IMR-90 (cell line): Measurements from ENCODE around the gene RSPH9. TPM values are rescaled to one million over a fixed set of nuclear protein-coding genes. Genes with fewer than 3 reads are reported as not detected.

Source experiments
- ATAC-seq: fragments of 200-7000 bp; cut with Tn5 transposase; 2 replicates; pipeline ENCODE4 v1.9.1; 2020; ENCODE audit warnings: low read depth, mild to moderate bottlenecking, moderate library complexity
- BruUV-seq: library from RNA; stranded (reverse); fragments of 400-500 nt; replicated peaks from 2 replicates; lab custom pipeline; 2021; lab: Mats Ljungman, UMichigan
- CTCF ChIA-PET: fragments of 300-600 bp; formaldehyde crosslinking; extraction: SDS; loops from one replicate; lab custom pipeline; 2021; ENCODE audit warnings: antibody characterized with exemption; lab: Yijun Ruan, JAX
- POLR2A ChIA-PET: fragments of 300-600 bp; sonication (Branson Sonifier 250); formaldehyde crosslinking; loops from one replicate; lab custom pipeline; 2022; ENCODE audit warnings: antibody characterized with exemption; ENCODE audit not compliant: unreplicated experiment; lab: Charles Lee
- DNase-seq: peaks from one replicate; pipeline ENCODE4 v3.0.0; 2013
- H2AFZ ChIP-seq: replicated peaks from 2 replicates; pipeline ENCODE3; 2013; ENCODE audit warnings: low read length, mild to moderate bottlenecking; ENCODE audit not compliant: poor library complexity
- H2AK5ac ChIP-seq: 2 replicates; pipeline ENCODE4 v1.6.1; 2013; ENCODE audit warnings: low read depth, low read length, inconsistent platforms
- H2AK9ac ChIP-seq: replicated peaks from 2 replicates; pipeline ENCODE3; 2013; ENCODE audit warnings: mild to moderate bottlenecking, low read depth, low read length, moderate library complexity; ENCODE audit not compliant: poor library complexity
- H2BK120ac ChIP-seq: 2 replicates; pipeline ENCODE4 v1.6.1; 2013; ENCODE audit warnings: low read depth, low read length, inconsistent platforms
- H2BK15ac ChIP-seq: 3 replicates; pipeline ENCODE4 v1.6.1; 2013; ENCODE audit warnings: low read depth, low read length, inconsistent platforms
- H2BK20ac ChIP-seq: 2 replicates; pipeline ENCODE4 v1.6.1; 2013; ENCODE audit warnings: low read depth, mild to moderate bottlenecking, inconsistent platforms, low read length, moderate library complexity
- H2BK5ac ChIP-seq: 2 replicates; pipeline ENCODE4 v1.6.1; 2013; ENCODE audit warnings: mild to moderate bottlenecking, low read depth, low read length, inconsistent platforms; ENCODE audit not compliant: poor library complexity, severe bottlenecking
- H3K14ac ChIP-seq: replicated peaks from 2 replicates; pipeline ENCODE4 v1.6.1; 2013; ENCODE audit warnings: low read depth, low read length, inconsistent platforms
- H3K18ac ChIP-seq: 2 replicates; pipeline ENCODE4 v1.6.1; 2013; ENCODE audit warnings: low read depth, low read length, control low read depth
- H3K23ac ChIP-seq: 2 replicates; pipeline ENCODE4 v1.6.1; 2013; ENCODE audit warnings: low read depth, low read length, inconsistent platforms
- H3K27ac ChIP-seq: 2 replicates; pipeline ENCODE4 v1.5.1; 2013; ENCODE audit warnings: mild to moderate bottlenecking, control low read depth, low read length; ENCODE audit not compliant: insufficient read depth
- H3K27me3 ChIP-seq: 2 replicates; pipeline ENCODE4 v1.6.1; 2013; ENCODE audit warnings: low read length; ENCODE audit not compliant: control insufficient read depth, insufficient read depth
- H3K36me3 ChIP-seq: 2 replicates; pipeline ENCODE4 v1.6.1; 2013; ENCODE audit warnings: low read length, mixed read lengths; ENCODE audit not compliant: control insufficient read depth, insufficient read depth
- H3K4ac ChIP-seq: 2 replicates; pipeline ENCODE4 v1.6.1; 2013; ENCODE audit warnings: low read depth, low read length, inconsistent platforms
- H3K4me1 ChIP-seq: 2 replicates; pipeline ENCODE4 v1.6.1; 2013; ENCODE audit warnings: low read length, mixed read lengths; ENCODE audit not compliant: control insufficient read depth, insufficient read depth
- H3K4me2 ChIP-seq: 2 replicates; pipeline ENCODE4 v1.6.1; 2013; ENCODE audit warnings: low read depth, mild to moderate bottlenecking, control low read depth, low read length, moderate library complexity
- H3K4me3 ChIP-seq: 2 replicates; pipeline ENCODE4 v1.5.1; 2013; ENCODE audit warnings: low read depth, mild to moderate bottlenecking, control low read depth, low read length, moderate library complexity; ENCODE audit not compliant: insufficient read depth
- H3K56ac ChIP-seq: 2 replicates; pipeline ENCODE4 v1.6.1; 2013; ENCODE audit warnings: low read length, inconsistent platforms; ENCODE audit not compliant: insufficient read depth; ENCODE audit errors: extremely low read depth
- H3K79me1 ChIP-seq, 2 experiments: 2 replicates each; pipeline ENCODE4 v1.6.1; 2013; ENCODE audit warnings: low read length in 2 of 2, inconsistent platforms in 1 of 2, low read depth in 1 of 2
- H3K9ac ChIP-seq: 2 replicates; pipeline ENCODE4 v1.6.1; 2013; ENCODE audit warnings: low read depth, low read length, control low read depth
- H3K9me1 ChIP-seq: 2 replicates; pipeline ENCODE4 v1.6.1; 2013; ENCODE audit warnings: low read length, inconsistent platforms; ENCODE audit not compliant: insufficient read depth
- H3K9me3 ChIP-seq: 2 replicates; pipeline ENCODE4 v1.6.1; 2013; ENCODE audit warnings: low read length; ENCODE audit not compliant: control insufficient read depth, insufficient read depth
- H4K20me1 ChIP-seq: 2 replicates; pipeline ENCODE4 v1.6.1; 2013; ENCODE audit warnings: low read length, inconsistent platforms; ENCODE audit not compliant: insufficient read depth
- H4K5ac ChIP-seq: 2 replicates; pipeline ENCODE4 v1.6.1; 2013; ENCODE audit warnings: mild to moderate bottlenecking, low read depth, low read length, control low read depth
- H4K8ac ChIP-seq, 2 experiments: 2 replicates each; pipeline ENCODE4 v1.6.1; 2013; ENCODE audit warnings: low read depth in 2 of 2, low read length in 2 of 2, control low read depth in 1 of 2, inconsistent platforms in 1 of 2
- H4K91ac ChIP-seq: 2 replicates; pipeline ENCODE4 v1.6.1; 2013; ENCODE audit warnings: low read depth, low read length, inconsistent platforms; ENCODE audit not compliant: insufficient read depth
- BHLHE40 ChIP-seq: fragments of 150-350 bp; IDR thresholded peaks from 2 replicates; pipeline ENCODE4 v1.6.1; 2016; ENCODE audit warnings: mild to moderate bottlenecking, low read depth, low read length
- FOS ChIP-seq: fragments of 150-350 bp; IDR thresholded peaks from 2 replicates; pipeline ENCODE4 v1.6.1; 2016; ENCODE audit warnings: low read depth, low read length
- WGBS, 2 experiments: methylation state at CpG; one replicate each; pipeline versions ENCODE4 v1.1.5 to v1.1.7; 2013; ENCODE audit warnings: missing lambda C conversion rate in 2 of 2; ENCODE audit not compliant: insufficient read length in 1 of 2; ENCODE audit errors: extremely low coverage in 2 of 2; 5-methylcytosine and 5-hydroxymethylcytosine counted together
- dilution Hi-C: fragments of 300-500 bp; cut with HindIII; formaldehyde crosslinking; loops from one replicate; pipeline ENCODE4 v1.14.3; 2018; ENCODE audit warnings: low sequenced_read_pairs; ENCODE audit not compliant: unreplicated experiment
- in situ Hi-C: fragments of 300-500 bp; cut with MboI; formaldehyde crosslinking; loops from 3 replicates; pipeline ENCODE4 v1.14.3; 2019; ENCODE audit warnings: low sequenced_read_pairs, inconsistent platforms, mixed read lengths
- intact Hi-C: fragments of 100-400 bp; cut with micrococcal nuclease; formaldehyde crosslinking; loops from 2 replicates; pipeline ENCODE4 v1.10.0; 2022
- polyA plus RNA-seq, 3 experiments: library from polyadenylated mRNA; depleted of rRNA; stranded (reverse); fragments of >200 nt; gene quantifications; 2 replicates each; pipeline ENCODE4 v1.2.3, GENCODE V29; 2012; ENCODE audit warnings: low replicate concordance in 1 of 3
- total RNA-seq: library from RNA; depleted of rRNA; stranded (reverse); fragments of >200 nt; gene quantifications from 2 replicates; pipeline ENCODE4 v1.2.3, GENCODE V29; 2012

RSPH9 gene
- total and polyA plus RNA-seq, 2 of the 4 experiments (the other 2 are of a cell fraction) = 0.18 to 0.21 TPM

GRCh38 chr6:43698584-43699349 is 53.9 kb downstream of the RSPH9 start:
- Histone ChIP-seq H3K9me1 (peaks cover 20% of the 10 kb centered on the region), H3K4me1 (peaks cover 31% of the 10 kb centered on the region), H2BK5ac (no peak overlapping the region), H3K18ac (peak overlapping the region; percentile 62), H3K56ac (peak overlapping the region; percentile 12), H3K4me3 (no peak overlapping the region), H2BK15ac (peak overlapping the region; percentile 87; the same call in 1 of the 3 replicates), H3K14ac (peak overlapping the region; percentile 23; the same call in 1 of the 2 replicates), H3K36me3 (no peaks in the 10 kb centered on the region), H4K8ac (peak overlapping the region; percentile 33 to 57; a peak in 3 of 4 replicates), H2AK9ac (no peak overlapping the region), H2BK120ac (peak overlapping the region; percentile 87), H3K4ac (peak overlapping the region; percentile 81), H3K9me3 (no peaks in the 10 kb centered on the region), H3K23ac (0 out of 2 replicates have a peak overlapping the region, but pooled peaks have one; percentile 29), H2AFZ (peak overlapping the region; percentile 17), H3K27me3 (no peaks in the 10 kb centered on the region), H3K79me1 (no peaks in the 10 kb centered on the region), H4K91ac (peak overlapping the region; percentile 42), H2BK20ac (peak overlapping the region; percentile 80), H4K20me1 (no peaks in the 10 kb centered on the region), H3K4me2 (peak overlapping the region; percentile 3; the same call in 1 of the 2 replicates), H4K5ac (peak overlapping the region; percentile 5; the same call in 1 of the 2 replicates), H3K27ac (peak overlapping the region; percentile 86; the same call in 1 of the 2 replicates), H2AK5ac (peak overlapping the region; percentile 76), H3K9ac (peak overlapping the region; percentile 12; the same call in 1 of the 2 replicates)
- in situ Hi-C loops (no loop called here), dilution Hi-C loops (no loop called here), intact Hi-C loops (no loop called here)
- POLR2A ChIA-PET = interaction anchor here (0.6 kb wide), 2 partner anchors 13 to 379 kb away, joined by 3 to 7 read pairs; no protein-coding TSS in a partner anchor
- DNase-seq = peak; percentile 64
- BruUV-seq = no TSS peak
- ATAC-seq = no peak
- CTCF ChIA-PET = no interaction called here
- TF ChIP-seq FOS = no peak
- peak; percentile 72 for TF ChIP-seq BHLHE40
- no CpG with 5 or more reads among the region's 8 CpGs for WGBS, 2 experiments
